HG03571 (cell line): Measurements from ENCODE around the gene CYP4B1.
"Not testable (repeated sequence)": the region's sequence is repeated elsewhere in the genome, so short reads cannot be mapped to it uniquely, and the experiment has no call there.

Experiments
- ATAC-seq: cut with Tn5 transposase; IDR thresholded peaks from one replicate; pipeline ENCODE4 v1.9.1; 2021; ENCODE audit not compliant: unreplicated experiment

CYP4B1 gene

GRCh38 chr1:46813858-46814396 lies 15.1 kb downstream of the CYP4B1 start:
- ATAC-seq = no peak

DNA sequence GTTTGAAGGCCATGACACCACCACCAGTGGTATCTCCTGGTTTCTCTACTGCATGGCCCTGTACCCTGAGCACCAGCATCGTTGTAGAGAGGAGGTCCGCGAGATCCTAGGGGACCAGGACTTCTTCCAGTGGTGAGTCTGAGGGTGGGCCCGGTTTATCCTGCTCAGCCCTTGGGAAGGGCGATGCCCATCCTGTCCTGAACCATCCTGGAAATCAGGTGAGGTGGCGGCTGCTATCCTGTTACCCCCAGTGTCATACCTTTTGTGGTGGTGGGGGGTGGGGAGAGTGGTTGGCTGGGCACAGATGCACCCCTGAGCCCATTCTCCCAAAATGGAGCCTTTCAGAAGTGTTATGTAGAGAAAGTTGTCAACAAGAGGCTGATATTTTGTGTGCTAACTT lies 16.3 kb downstream of the CYP4B1 start:
- ATAC-seq = no peak

GRCh38 chr1:46816930-46817329 lies 18.1 kb downstream of the CYP4B1 start:
- no peak for ATAC-seq

DNA sequence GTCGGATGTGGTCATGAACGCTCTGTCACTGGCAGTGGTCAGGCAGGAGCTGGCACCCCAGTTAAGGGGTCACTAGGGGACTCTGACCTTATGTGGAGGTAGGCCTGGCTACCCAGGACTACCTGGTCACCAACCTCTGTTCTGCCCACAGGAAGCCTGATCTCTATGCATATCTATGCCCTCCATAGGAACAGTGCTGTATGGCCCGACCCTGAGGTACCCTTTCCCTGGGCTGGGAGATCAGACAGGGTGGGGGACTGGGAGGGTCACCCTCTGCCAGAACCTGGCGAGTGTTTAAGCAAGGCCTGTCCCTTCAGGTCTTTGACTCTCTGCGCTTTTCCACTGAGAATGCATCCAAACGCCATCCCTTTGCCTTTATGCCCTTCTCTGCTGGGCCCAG lies 19.0 kb downstream of the CYP4B1 start:
- no peak for ATAC-seq

GRCh38 chr1:46818591-46818990 lies 19.7 kb downstream of the CYP4B1 start:
- ATAC-seq = no peak

- ATAC-seq = no peak
Measured at GRCh38 chr1:46819335-46819734, 20.5 kb downstream of the CYP4B1 start.

DNA sequence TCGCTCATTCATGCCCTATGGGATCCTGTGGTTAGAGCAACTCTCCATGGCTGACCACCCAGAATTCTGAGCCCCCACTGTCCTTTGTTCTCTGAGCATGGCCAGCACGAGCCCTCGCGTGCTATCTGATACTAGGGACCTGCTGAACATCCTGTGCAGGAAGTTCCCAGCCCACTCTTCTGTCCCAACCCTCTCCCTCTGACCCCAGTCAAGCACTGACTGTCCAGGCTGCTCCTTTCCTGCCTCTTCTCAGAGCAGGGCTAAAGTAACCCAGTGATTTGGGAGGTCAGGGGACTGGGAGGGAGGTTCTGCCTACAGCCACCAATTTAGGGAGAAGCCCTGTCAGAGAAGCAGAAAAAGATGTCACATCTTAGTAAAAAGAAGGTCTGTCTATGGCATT lies 21.2 kb downstream of the CYP4B1 start:
- no peak for ATAC-seq

- no peak for ATAC-seq
Measured at GRCh38 chr1:46820560-46821060, 21.8 kb downstream of the CYP4B1 start.

DNA sequence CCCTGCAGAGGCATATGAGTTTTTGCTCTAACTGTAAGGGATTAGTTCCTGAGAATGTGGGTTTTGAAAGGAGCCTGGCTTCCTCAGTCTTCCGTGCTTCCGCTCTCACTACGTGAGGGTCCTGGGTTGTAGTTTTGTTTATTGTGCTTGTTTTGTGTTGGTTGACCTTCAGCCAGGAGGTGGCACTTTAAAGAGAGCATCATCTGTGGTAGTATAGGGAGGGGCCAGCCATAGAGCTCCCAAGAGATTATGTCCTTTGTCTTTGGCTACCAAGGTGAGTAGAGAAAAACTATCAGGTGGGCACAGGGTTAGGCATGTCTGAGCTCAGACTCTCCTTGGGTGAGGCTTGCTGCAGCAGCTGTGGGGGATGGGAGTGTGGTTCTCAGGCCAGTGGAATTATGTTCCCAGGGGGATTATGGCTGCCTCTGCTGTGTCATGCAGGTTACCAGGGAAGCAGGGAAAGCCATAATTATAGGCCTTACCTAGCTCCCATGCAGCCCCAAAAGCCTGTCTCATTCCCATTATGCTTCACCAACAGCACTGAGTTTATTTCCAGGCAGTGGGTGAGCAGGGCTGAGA lies 23.5 kb downstream of the CYP4B1 start:
- ATAC-seq = no peak

DNA sequence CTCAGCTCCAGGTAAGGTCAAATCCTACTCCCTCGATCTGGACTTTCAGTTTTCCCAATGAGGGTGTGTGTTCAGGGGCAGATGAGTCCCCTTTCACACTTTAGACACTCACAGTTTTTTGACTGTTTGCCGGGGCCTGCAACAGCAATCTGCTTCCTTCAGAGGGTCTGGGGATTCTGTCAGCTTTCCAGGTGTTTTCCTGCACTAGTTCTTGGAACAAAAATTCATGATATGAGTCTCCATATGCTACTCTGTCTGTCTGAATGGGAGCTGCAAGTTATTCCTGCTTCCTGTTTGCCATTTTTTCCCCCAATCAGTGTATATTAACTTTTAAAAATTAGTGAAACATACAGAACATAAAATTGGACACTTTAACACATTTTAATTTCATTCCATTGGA lies 24.3 kb downstream of the CYP4B1 start:
- no peak for ATAC-seq

- ATAC-seq = not testable (repeated sequence)
Measured at GRCh38 chr1:46826892-46827291, 28.0 kb downstream of the CYP4B1 start.

DNA sequence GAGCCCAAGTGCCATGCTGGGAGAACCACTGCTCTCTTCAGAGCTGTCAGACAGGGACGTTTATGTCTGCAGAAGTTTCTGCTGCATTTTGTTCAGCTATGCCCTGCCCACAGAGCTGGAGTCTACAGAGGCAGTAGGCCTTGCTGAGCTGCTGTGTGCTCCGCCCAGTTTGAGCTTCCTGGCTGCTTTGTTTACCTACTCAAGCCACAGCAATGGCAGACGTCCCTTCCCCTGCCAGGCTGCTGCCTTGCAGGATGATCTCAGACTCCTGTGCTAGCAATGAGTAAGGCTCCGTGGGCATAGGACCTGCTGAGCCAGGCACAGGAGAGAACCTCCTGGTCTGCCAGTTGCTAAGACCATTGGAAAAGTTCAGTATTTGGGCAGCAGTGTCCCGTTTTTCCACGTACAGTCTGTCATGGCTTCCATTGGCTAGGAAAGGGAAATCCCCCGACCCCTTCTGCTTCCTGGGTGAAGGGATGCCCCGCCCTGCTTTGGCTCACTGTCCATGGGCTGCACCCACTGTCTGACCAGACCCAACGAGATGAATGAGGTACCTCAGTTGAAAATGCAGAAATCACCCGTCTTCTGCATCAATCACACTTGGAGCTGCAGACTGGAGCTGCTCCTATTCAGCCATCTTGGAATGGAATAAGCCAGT lies 31.9 kb downstream of the CYP4B1 start:
- no peak for ATAC-seq

DNA sequence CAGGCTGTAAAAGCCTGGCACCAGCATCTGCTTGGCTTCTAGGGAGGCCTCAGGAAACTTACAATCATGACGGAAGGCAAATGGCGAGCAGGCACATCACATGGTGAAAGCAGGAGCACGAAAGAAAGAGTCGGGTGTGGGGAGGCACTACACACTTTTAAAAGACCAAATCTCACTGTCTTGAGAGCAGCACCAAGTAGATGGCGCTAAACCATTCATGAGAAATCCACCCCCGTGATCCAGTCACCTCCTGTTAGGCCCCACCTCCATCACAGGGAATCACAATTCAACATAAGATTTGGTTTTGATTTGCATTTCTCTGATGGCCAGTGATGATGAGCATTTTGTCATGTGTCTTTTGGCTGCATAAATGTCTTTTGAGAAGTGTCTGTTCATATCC lies 36.6 kb downstream of the CYP4B1 start:
- not testable (repeated sequence) for ATAC-seq

DNA sequence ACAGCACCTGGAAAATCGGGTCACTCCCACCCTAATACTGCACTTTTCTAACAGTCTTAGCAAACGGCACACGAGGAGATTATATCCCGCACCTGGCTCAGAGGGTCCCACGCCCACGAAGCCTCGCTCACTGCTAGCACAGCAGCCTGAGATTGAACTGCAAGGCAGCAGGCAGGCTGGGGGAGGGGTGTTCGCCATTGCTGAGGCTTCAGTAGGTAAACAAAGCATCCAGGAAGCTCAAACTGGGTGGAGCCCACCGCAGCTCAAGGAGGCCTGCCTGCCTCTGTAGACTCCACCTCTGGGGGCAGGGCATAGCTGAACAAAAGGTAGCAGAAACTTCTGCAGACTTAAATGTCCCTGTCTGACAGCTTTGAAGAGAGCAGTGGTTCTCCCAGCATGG lies 47.5 kb downstream of the CYP4B1 start:
- not testable (repeated sequence) for ATAC-seq

- ATAC-seq = not testable (repeated sequence)
Measured at GRCh38 chr1:46857660-46858065, 58.8 kb downstream of the CYP4B1 start.

DNA sequence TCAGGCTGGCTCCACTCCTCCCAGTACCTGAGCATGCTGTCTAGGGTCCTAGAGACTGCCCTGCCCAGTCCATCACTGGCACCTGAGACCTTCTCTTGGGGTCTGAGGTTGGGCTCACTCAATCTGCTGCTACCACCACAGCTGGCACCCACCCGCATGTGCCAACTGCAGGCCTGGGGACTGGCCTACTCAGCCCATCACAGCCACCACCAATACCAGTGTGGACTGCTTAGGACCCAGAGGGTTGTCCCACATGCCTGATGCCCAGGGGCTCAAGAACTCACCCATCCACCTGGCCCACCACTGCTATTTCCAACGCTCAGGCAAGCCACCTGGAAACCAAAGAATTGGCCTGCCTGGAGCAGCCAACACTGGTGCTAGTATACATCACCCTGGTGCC lies 63.5 kb downstream of the CYP4B1 start:
- ATAC-seq = no peak
